Thyroid gland (tissue), 4 donors: Measurements from ENCODE around the gene DGKD.

ENCODE experiments used
- CTCF ChIP-seq, 6 experiments: fragments of 200-600 bp in 3 of 6; fragments of 450-650 bp in 3 of 6; sonication (generic) in 3 of 6; IDR thresholded peaks; one replicate each; pipeline ENCODE4 v1.5.1; 2016 to 2019; ENCODE audit warnings: antibody characterized with exemption in 6 of 6, mild to moderate bottlenecking in 2 of 6, inconsistent platforms in 1 of 6, moderate library complexity in 1 of 6
- POLR2A ChIP-seq, 2 donors: fragments of 450-650 bp; IDR thresholded peaks; one replicate each; pipeline ENCODE4 v1.6.1; 2017; ENCODE audit warnings: antibody characterized with exemption in 2 of 2, mild to moderate bottlenecking in 2 of 2, moderate library complexity in 1 of 2

GRCh38 chr2:233406865-233407264, 52.6 kb downstream of the DGKD start:
- TF ChIP-seq CTCF (IDR thresholded peaks at IDR 0.05), result no peak
- TF ChIP-seq POLR2A (IDR thresholded peaks at IDR 0.05), result no peak
